GM19099 (cell line): ENCODE data around the gene PRICKLE1.

Experiments
- POLR2A ChIP-seq: IDR thresholded peaks from 3 replicates; pipeline ENCODE4 v1.6.1; 2011; ENCODE audit warnings: low read depth; ENCODE audit not compliant: insufficient read length; ENCODE audit errors: extremely low read depth

Gene PRICKLE1

DNA sequence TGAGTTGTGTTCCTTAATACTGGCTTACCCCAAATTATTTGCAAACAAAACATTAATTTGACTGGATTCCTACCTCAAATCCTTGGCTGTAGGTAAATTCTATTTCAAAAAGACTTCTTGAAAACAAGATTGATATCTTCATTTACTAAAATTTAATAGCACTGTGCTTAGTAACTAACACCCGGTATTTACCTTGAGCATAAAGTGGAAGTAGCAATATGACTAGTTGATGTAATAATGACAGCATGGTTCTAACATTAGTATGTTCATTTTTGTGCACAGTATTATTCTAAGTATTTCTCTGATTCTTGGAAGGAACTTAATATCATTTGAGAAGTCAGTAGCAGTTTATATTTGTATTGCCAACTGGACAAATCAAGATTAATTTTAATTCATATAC lies 166.8 kb downstream of the PRICKLE1 start:
- no peak for TF ChIP-seq POLR2A

DNA sequence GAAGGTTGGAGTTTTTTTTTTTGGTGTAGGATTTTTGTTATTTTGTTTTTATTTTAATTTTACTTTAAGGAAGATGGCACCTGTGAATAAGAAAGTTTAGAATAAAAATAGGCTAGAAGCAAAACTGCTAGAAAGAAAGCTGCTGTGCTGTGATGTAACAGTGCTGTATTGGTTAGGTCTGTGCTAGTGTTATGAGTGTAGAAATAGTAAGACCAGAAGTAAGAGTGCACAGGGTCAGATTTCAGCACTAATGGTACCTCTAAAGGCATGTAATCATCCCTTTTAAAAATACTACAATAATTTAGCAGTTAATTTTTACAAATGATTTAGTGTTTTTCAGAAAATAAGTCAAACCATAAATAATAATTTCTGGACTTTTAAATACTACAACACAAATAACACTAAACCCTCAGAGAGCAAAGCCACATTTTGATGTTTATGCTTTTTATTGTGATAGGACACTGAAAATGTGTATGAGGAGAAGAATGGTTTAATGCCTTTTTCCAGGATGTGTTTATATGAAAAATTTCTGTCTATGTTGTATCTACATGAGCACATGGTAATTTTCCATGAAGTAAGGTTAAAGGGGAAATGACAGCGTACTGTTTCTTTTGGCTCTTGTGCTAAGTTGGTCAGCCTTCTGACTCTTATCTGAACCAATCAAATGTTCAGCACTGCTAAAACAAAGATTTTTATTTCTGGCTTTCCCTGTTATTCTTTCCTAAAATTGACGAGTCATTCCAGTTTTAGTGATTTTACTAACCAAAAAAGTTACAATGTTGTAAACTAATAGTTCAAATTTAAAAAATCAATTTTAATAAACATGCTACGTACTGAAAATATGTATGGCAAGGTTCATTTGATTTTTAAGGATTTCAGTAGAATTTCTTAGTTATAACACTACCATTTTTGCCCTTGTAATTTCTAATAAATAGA lies 167.4 kb downstream of the PRICKLE1 start:
- TF ChIP-seq POLR2A, result no peak

DNA sequence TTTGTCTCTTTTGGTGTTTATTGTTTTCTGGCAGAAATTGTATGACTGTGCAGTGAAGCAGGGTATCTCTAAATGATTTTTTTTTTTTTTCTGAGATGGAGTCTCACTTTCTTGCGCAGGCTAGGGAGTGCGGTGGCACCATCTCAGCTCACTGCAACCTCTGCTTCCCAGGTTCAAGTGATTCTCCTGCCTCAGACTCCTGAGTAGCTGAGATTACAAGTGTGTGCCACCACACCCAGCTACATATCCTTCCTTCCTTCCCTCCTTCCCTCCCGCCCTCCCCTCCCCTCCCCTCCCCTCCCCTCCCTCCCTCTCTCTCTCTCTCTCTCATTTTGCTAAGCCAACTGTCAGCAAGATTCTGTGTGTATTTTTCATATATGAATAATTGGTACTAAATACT lies 169.2 kb downstream of the PRICKLE1 start:
- TF ChIP-seq POLR2A, result no peak

DNA sequence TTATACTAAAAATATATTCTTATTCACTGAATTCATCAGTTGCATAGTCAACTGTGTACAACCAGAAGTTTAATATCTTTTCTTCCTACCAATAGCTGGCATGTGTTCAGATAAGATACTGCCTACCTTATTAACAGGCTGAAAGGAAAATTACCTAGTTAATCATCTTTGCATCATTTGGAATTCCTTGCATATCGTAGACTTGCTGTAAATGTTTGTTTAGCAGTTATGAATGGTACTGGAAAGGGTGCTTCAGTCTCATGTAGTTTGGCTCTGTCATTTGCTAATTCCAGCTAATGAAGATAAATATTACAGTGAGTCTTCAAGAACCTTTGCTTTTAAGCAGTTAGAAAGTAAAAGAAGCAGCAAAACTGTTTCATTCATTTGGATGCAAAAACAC lies 179.2 kb downstream of the PRICKLE1 start:
- no peak for TF ChIP-seq POLR2A

DNA sequence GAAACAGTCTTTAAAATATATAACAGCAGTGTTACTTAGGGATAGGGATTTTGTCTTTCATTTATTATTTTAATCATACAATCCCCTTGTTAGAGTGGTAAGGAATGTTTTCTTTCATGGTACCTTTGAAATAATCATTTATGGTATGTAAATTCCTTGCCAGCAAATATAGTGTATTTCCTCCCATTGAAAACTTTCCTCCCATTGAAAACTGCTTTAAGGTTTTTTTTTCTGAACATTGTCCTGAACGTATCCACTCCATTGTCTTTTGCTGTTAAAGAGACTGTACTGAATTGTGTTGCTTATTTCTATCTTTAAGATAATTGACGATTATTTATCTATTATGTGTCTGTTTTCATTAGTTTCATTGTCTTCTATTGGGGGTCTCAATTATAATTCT lies 180.1 kb downstream of the PRICKLE1 start:
- no peak for TF ChIP-seq POLR2A

DNA sequence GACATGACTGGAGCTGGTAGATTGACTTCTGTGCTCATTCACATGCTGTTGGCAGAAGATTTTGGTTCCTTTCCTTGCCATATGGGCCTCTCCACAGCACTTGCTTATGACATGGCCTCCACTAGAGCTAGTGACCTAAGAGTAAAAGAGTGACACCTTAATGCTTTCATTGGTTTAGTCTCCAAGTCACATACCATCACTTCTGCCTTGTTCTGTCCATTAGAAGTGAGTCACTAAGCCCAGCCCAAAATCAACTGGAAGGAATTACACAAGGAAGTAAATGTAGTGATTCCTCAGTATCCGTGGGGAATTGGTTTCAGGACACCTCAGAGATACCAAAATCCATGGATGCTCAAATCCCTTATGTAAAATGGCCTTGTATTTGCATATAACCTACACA lies 182.2 kb downstream of the PRICKLE1 start:
- no peak for TF ChIP-seq POLR2A
